ENCODE data around the gene CELF4.

CELF4 gene

GRCh38 chr18:37274309-37275236 lies 291.0 kb downstream of the CELF4 start:
- no peak for DNase-seq

GRCh38 chr18:37272841-37273240 lies 292.8 kb downstream of the CELF4 start:
- no peak for DNase-seq

GRCh38 chr18:37272226-37272625 lies 293.4 kb downstream of the CELF4 start:
- DNase-seq: no peak

GRCh38 chr18:37270666-37271052 lies 294.9 kb downstream of the CELF4 start:
- no peak for DNase-seq

- no peak for DNase-seq
Measured at GRCh38 chr18:37270038-37270665, 295.4 kb downstream of the CELF4 start.

GRCh38 chr18:37266290-37266689 lies 299.3 kb downstream of the CELF4 start:
- DNase-seq: no peak

- DNase-seq: no peak
Measured at GRCh38 chr18:37265382-37265781, 300.2 kb downstream of the CELF4 start.

- no peak for DNase-seq
Measured at GRCh38 chr18:37264956-37265355, 300.6 kb downstream of the CELF4 start.

GRCh38 chr18:37261988-37262387 lies 303.6 kb downstream of the CELF4 start:
- no peak for DNase-seq

GRCh38 chr18:37261246-37261840 lies 304.3 kb downstream of the CELF4 start:
- no peak for DNase-seq

GRCh38 chr18:37260367-37261093 lies 305.1 kb downstream of the CELF4 start:
- no peak for DNase-seq

GRCh38 chr18:37259711-37260110 lies 305.9 kb downstream of the CELF4 start:
- DNase-seq: no peak

- no peak for DNase-seq
Measured at GRCh38 chr18:37258819-37259218, 306.8 kb downstream of the CELF4 start.

GRCh38 chr18:37258131-37258530 lies 307.5 kb downstream of the CELF4 start:
- no peak for DNase-seq

GRCh38 chr18:37254973-37255372 lies 310.6 kb downstream of the CELF4 start:
- no peak for DNase-seq

- peak; percentile 36 for DNase-seq
Measured at GRCh38 chr18:37254236-37254754, 311.3 kb downstream of the CELF4 start.

- peak; percentile 36 for DNase-seq
Measured at GRCh38 chr18:37253394-37254235, 312.0 kb downstream of the CELF4 start.

- DNase-seq: no peak
Measured at GRCh38 chr18:37252854-37253393, 312.7 kb downstream of the CELF4 start.

GRCh38 chr18:37252342-37252741 lies 313.3 kb downstream of the CELF4 start:
- no peak for DNase-seq

- DNase-seq: no peak
Measured at GRCh38 chr18:37251679-37252078, 313.9 kb downstream of the CELF4 start.

- no peak for DNase-seq
Measured at GRCh38 chr18:37249895-37250618, 315.5 kb downstream of the CELF4 start.
